EL (cell line): ENCODE data around the gene ATP6V0A4.
A peak's percentile ranks its signal among the peaks of the same experiment; 100 is the strongest.
"Not testable (repeated sequence)": the region's sequence is repeated elsewhere in the genome, so short reads cannot be mapped to it uniquely, and the experiment has no call there.

Experiments
- DNase-seq: peaks from one replicate; pipeline ENCODE4 v3.0.0-alpha.2; 2016

ATP6V0A4 gene

DNA sequence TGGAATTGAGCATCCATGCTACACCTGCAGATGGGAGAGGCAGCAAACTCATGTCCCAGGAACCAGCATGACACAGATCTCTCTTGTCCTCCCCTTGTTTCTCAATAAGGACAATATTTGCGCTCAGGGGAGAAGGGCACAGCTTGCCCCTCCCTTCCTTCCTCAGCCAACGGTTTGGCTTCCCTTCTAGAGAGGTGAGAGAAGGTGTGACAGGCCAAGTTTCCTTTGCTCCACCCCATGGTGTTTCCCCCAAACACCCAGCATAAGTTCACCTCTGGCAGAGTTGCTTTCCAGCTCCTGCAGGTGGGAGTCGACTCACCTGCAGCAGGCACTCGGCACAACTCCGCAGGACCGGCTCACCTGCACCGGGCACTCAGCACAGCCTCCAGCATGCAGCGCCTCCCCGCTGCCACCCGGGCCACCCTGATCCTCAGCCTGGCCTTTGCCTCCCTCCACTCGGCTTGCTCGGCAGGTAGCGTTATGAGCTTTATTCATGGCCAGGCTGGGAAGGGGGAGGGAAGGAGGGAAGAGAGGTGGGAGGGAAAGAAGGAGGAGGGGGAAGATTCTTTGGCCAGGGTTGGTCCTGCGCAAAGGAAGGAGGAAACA lies at the start of gene ATP6V0A4, which contains the start of gene TMEM213:
TSS of gene ATP6V0A4 (minus strand) at position 482 of the 606 bp plus-strand sequence. CDS start 26,949 bp downstream, outside the sequence.
TSS of gene TMEM213 (plus strand) at position 280 of the 606 bp plus-strand sequence. CDS start at position 391, 111 bp downstream.
- DNase-seq: no peak

- DNase-seq: no peak
These were observed 47.7 kb upstream of the ATP6V0A4 start for GRCh38 chr7:138845711-138846110.

DNA sequence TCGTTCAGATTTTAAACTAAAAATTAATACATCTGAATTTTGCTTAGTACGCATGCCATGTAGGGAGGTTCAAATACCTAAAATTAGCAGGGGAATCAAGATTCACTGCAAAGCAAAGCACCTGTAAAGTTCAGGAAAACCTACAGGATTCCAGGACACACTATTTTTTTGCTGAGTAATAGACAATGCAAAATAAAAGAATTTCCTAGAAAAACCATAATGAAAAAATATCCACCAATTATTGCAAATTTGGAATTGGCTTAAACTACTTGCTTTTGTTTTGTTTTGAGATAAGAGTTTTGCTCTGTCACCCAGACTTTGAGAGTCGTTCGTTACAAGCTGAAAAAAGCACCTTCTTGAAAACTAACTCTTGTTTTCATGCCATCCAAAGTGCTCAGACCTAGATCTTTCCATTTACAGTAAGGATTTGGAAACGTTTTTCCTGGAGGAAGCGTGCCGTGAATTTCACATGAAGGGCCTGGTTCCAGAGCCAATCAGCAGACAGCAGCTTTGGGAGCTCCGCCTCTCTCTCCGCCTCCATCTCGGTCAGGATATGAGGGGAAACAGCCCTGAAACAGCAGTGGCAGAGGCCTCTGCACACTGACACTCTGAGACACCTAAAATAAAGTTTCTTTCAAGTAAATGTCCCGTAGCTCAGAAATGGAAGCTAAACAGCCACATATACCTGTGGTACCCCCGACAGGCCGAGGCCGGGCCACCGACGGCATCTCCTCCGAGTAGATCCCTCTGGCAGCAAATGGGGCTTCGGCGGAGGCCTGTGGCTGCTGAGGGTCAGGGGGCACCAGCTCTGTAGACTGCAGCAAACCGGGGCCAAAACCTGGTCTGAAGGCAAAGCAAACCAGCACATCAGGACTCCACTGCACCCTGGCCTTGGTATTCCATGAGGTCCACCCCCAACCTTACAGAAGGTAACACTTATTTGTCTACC lies 45.9 kb upstream of the ATP6V0A4 start:
- no peak for DNase-seq

DNA sequence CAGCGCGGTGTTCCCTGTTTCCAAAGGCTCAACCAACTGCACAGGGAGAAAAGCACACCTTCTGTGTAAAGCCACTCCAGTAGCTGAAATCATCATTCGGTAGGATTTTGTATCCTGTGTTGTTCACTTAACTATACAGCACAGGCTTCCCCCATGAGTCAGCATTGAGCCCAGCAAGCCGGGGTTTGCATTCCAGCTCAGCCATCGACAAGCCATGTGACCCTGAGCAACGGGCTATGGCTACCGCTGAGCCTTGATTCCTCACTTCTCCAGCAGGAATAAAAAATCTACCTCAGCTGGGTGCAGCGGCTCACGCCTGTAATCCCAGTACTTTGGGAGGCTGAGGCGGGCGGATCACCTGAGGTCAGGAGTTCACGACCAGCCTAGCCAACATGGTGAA lies 44.1 kb upstream of the ATP6V0A4 start:
- peak; percentile 75 for DNase-seq

DNA sequence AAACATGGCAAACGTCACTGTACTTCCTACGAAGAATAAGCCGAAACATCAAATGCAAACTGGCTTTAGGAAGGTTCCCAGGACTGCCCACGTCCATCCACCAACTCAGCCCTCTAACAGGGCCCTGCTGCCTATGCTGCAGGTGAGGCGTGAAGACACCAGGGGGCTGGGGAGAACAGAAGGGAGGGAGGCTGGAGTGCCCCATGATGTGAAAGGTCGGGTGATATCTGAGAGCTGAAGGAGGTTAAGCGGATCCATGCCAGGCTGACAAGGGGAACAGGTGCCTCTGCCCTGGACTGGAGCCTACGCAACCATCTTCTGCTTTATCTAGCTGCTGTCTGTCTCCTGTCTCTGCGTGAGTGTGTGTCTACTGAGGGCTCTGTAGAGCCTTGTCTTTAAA lies 40.2 kb upstream of the ATP6V0A4 start:
- no peak for DNase-seq

DNA sequence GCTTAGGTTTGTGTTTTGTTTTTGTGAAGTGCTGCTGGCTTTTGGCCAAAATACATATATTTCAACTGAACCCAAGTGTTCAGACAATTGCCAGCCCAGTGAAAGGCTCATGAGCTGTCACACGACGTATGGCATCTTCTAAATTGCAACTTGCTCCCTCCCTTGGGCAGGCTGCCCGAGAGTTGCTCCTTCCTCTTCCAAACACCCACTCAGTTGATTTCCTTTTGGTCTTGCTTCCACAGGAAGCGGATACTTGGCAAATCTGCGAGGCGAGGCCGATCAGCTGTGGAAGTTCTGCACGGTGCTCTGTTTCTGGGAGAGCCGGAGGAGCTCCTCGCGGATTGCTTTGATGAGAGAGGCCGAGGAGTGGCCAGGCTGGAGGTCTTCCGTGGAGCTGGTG lies 39.6 kb upstream of the ATP6V0A4 start:
- DNase-seq: no peak

GRCh38 chr7:138835087-138835486 lies 37.1 kb upstream of the ATP6V0A4 start:
- DNase-seq: no peak

DNA sequence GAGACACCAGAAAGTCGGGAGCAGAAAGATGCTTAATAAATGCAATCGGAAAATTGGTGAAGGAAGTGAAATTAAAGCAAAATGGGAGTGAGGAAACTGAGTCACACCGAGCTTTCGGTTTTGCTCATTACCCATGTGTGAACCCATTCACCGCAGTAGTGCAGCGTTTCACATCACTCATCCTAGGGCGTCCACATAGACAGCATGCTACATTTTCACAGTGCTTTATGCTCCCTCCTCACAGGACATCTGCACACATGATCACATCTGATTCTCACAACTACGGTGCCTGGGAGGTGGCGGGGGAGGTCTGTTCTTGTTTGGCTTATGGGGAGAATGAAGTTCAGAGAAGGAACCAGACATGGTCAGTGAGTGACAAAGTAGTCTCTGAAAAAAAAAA lies 36.6 kb upstream of the ATP6V0A4 start:
- no peak for DNase-seq

DNA sequence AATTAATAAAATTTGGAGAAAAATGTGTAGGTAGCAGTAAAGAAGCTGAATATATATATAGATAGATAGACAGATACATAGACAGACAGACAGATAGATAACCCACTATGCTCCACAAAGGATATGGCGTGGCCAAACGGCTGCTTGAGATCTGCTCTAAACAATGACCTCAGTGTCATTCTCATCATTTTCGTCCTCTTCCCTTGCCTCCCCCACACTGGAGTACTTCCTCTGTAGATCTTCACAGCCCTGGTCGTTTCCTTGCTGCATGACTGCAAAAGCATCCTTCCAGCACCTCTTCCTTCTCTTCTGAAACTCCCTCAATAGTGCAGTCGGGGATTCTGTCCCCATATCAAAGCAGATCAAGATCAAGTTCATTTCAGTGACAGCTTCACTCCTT lies 35.6 kb upstream of the ATP6V0A4 start:
- DNase-seq: no peak

DNA sequence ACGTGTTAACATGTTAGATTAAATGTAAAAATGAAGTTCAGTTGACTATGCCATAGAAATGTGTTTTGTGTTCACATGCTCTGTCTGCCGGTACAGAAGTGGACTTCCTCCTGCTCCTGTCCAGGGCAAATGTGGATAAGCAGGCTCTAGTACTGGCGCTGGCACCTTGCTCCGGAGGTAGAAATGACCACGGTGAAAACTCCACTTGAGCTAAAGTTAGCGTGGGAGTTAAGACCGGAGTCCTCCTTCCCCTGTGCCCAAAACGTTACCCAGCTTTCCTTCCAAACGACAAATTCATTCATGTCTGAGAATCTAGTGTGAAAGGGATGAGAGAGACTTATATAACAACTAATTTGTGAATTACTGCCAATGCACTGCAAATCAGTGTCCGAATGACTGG lies 35.0 kb upstream of the ATP6V0A4 start:
- no peak for DNase-seq

DNA sequence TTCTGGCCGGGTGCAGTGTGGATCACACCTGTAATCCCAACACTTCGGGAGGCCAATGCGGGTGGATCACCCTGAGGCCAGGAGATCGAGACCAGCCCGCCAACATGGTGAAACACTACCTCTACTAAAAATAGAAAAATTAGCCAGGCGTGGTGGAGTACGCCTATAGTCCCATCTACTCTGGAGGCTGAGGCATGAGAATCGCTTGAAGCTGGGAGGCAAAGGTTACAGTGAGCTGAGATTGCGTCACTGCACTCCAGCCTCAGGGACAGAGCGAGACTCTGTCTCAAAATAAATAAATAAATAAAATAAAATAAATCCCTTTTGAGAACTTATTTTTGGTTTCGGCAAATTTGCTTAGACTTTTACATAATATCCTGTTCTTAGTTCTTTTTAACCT lies 31.3 kb upstream of the ATP6V0A4 start:
- DNase-seq: no peak

DNA sequence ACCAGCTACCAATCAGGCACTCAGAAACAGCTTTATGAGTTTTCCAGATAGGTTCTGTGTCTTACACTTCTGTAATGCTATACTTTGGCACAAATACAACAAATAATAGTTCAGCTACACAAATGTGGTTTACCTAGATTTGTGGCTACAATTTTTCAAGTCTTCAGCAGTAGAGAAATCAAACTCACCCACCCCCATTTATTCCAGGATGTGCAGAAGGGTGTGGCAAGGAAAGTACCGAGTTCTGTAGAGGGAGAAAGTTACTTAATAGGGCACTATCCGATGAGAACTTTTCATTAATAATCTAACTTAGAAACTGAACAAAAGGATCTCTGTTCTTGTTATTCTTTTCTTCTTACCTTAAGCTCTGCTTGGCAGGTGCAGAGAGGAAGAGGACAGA lies 30.3 kb upstream of the ATP6V0A4 start:
- no peak for DNase-seq

DNA sequence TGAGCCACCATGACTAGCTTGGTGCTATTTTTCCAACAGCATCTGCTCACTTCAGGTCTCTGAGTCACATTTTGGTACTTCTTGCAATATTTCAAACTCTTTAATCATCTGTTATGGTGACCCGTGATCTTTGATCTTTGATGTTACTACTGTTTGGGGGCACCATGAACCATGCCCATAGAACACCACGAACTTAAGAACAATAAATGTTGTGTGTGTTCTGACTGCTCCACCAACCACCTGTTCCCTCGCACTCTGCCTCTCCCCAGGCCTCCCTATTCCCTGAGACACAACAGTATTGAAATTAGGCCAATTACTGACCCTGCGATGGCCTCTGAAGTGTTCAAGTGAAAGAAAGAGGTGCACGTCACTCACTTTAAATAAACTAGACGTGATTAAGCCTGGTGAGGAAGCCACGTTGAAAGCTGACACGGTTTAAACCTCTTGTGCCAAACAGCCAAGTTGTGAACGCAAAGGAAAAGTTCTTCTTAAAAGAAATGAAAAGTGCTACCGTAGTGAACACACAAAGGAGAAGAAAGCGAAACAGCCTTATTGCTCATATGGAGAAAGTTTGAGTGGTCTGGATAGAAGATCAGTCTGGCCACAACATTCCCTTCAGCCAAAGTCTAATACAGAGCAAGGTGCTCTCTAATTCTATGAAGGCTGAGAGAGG lies 27.2 kb upstream of the ATP6V0A4 start:
- DNase-seq: no peak

- no peak for DNase-seq
These were observed 25.0 kb upstream of the ATP6V0A4 start for GRCh38 chr7:138822867-138823535.

DNA sequence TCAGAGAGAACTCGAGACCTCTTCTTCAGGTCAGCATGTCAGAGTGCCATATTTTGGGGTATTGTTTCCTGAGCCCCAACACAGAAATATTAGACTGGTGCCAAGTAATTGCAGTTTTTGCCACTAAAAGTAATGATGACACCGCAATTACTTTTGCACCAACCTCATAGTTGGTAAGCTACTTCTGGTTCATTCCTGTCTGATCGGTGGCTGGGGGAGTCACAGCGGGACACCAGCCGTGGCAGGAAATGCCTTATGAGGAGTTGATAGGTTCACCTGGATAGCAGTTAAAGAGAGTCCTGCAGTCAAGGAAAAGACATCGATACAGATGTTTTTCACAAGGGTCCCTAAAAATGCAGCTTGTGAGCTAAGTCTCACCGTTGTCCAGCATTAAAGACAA lies 23.9 kb upstream of the ATP6V0A4 start:
- DNase-seq: no peak

DNA sequence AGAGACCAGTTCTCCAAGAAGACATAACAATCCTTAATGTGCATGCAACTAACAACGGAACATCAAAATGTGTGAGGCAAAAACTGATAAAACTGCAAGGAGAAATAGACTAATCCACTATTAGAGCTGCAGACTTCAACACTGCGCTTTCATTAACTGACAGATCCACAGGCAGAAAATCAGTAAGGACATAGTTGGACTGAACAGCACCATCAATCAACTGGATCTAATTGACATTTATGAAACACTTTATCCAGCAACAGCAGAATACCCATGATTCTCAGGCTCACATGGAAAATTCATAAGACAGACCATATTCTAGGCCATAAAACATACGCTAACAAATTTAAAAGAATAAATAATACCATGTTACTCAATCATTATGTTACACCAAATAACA lies 21.6 kb upstream of the ATP6V0A4 start:
- DNase-seq: no peak

GRCh38 chr7:138816650-138817049 lies 18.7 kb upstream of the ATP6V0A4 start:
- DNase-seq: no peak

DNA sequence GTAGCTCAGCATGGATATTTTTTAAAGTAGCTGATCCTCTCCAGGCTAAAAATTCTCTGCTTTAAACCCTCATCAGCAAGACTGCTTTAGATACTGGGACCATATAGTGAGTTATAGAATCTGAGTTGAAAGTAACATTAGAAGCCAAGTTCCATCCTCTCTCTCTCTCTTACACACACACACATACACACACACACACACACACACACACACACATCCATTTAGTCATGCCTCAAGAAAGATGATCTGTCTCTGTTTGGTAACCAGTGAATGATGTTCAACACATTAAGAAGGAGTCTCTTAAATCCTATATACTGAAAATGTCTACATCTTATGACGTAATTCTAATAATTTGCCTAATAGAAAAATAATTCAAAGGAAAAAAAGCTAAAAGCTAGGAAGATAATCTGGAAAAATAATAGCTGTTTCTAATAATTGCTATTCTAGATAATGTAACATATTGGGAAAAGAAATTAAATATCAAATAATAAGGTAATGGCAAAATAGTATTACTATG lies 16.9 kb upstream of the ATP6V0A4 start:
- no peak for DNase-seq

- DNase-seq: no peak
These were observed 15.9 kb upstream of the ATP6V0A4 start for GRCh38 chr7:138813945-138814344.

GRCh38 chr7:138811327-138811726 lies 13.3 kb upstream of the ATP6V0A4 start:
- not testable (repeated sequence) for DNase-seq

- DNase-seq: no peak
These were observed 11.3 kb upstream of the ATP6V0A4 start for GRCh38 chr7:138809346-138809745.

GRCh38 chr7:138804618-138805017 lies 6.6 kb upstream of the ATP6V0A4 start:
- DNase-seq: no peak

DNA sequence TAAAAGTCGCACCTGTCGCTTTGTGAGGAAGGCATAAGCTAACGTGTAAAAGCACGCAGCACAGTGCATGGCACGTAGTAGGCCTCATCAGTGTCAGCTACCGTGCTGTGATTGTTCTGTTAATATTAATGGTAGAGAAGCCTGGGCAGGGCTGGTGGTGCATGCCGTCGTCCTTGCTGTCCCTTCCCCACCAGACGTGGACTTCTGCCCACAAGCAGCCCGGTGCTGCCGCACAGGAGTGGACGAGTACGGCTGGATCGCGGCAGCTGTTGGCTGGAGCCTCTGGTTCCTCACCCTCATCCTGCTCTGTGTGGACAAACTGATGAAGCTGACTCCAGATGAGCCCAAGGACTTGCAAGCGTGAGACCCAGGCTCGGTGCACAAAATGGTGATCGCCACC lies 4.7 kb upstream of the ATP6V0A4 start:
- DNase-seq: no peak
